ENCODE results near the gene PATJ.

The PATJ gene

GRCh38 chr1:61752921-61753389, 10.7 kb downstream of the PATJ start:
- TF ChIP-seq CTCF (IDR thresholded peaks at IDR 0.05; ENCODE audit: control insufficient read depth, insufficient read depth, low read depth, low read length, missing control alignments) = no peak
- no peak overlapping the region for H3K4me3 ChIP-seq (ENCODE audit: control insufficient read depth, low read depth, low read length)
- no peak for DNase-seq (ENCODE audit: low read depth)

GRCh38 chr1:61753998-61754508, 11.8 kb downstream of the PATJ start:
- TF ChIP-seq CTCF (IDR thresholded peaks at IDR 0.05; ENCODE audit: control insufficient read depth, insufficient read depth, low read depth, low read length, missing control alignments) = no peak
- no peak for DNase-seq (ENCODE audit: low read depth)
- no peak overlapping the region for H3K4me3 ChIP-seq (ENCODE audit: control insufficient read depth, low read depth, low read length)

GRCh38 chr1:61754545-61754944, 12.3 kb downstream of the PATJ start:
- H3K4me3 ChIP-seq (ENCODE audit: control insufficient read depth, low read depth, low read length) = no peak overlapping the region
- TF ChIP-seq CTCF (IDR thresholded peaks at IDR 0.05; ENCODE audit: control insufficient read depth, insufficient read depth, low read depth, low read length, missing control alignments) = no peak
- no peak for DNase-seq (ENCODE audit: low read depth)

GRCh38 chr1:61756773-61757172, 14.5 kb downstream of the PATJ start:
- no peak overlapping the region for H3K4me3 ChIP-seq (ENCODE audit: control insufficient read depth, low read depth, low read length)
- no peak for DNase-seq (ENCODE audit: low read depth)
- TF ChIP-seq CTCF (IDR thresholded peaks at IDR 0.05; ENCODE audit: control insufficient read depth, insufficient read depth, low read depth, low read length, missing control alignments) = no peak

GRCh38 chr1:61757950-61758349, 15.7 kb downstream of the PATJ start:
- peak; percentile 75 for DNase-seq (ENCODE audit: low read depth)
- no peak for TF ChIP-seq CTCF (IDR thresholded peaks at IDR 0.05; ENCODE audit: control insufficient read depth, insufficient read depth, low read depth, low read length, missing control alignments)
- no peak overlapping the region for H3K4me3 ChIP-seq (ENCODE audit: control insufficient read depth, low read depth, low read length)

GRCh38 chr1:61770131-61770530, 27.9 kb downstream of the PATJ start:
- no peak for DNase-seq (ENCODE audit: low read depth)
- TF ChIP-seq CTCF (IDR thresholded peaks at IDR 0.05; ENCODE audit: control insufficient read depth, insufficient read depth, low read depth, low read length, missing control alignments) = no peak
- H3K4me3 ChIP-seq (ENCODE audit: control insufficient read depth, low read depth, low read length) = no peak overlapping the region

GRCh38 chr1:61776091-61776490, 33.8 kb downstream of the PATJ start:
- no peak for DNase-seq (ENCODE audit: low read depth)
- no peak for TF ChIP-seq CTCF (IDR thresholded peaks at IDR 0.05; ENCODE audit: control insufficient read depth, insufficient read depth, low read depth, low read length, missing control alignments)
- H3K4me3 ChIP-seq (ENCODE audit: control insufficient read depth, low read depth, low read length) = no peak overlapping the region
